HG03135 (cell line): Measurements from ENCODE around the gene THAP8.
A peak's percentile ranks its signal among the peaks of the same experiment; 100 is the strongest.

Experiments
- ATAC-seq: cut with Tn5 transposase; IDR thresholded peaks from one replicate; pipeline ENCODE4 v1.9.1; 2021; ENCODE audit warnings: mild to moderate bottlenecking, moderate library complexity; ENCODE audit not compliant: unreplicated experiment

THAP8 gene

GRCh38 chr19:36030264-36031148 lies 23.6 kb downstream of the THAP8 start:
- no peak for ATAC-seq

- no peak for ATAC-seq
Observed at GRCh38 chr19:36028313-36029041, 25.6 kb downstream of the THAP8 start.

- ATAC-seq: no peak
Observed at GRCh38 chr19:36027696-36028095, 26.4 kb downstream of the THAP8 start.

- no peak for ATAC-seq
Observed at GRCh38 chr19:36026091-36026876, 27.8 kb downstream of the THAP8 start.

- no peak for ATAC-seq
Observed at GRCh38 chr19:36025541-36025940, 28.5 kb downstream of the THAP8 start.

GRCh38 chr19:36023432-36023831 lies 30.7 kb downstream of the THAP8 start:
- ATAC-seq: no peak

GRCh38 chr19:36019061-36019670 lies 34.9 kb downstream of the THAP8 start:
- no peak for ATAC-seq

- peak; percentile 97 for ATAC-seq
Observed at GRCh38 chr19:36014012-36014924, 39.8 kb downstream of the THAP8 start, which contains the start of gene ALKBH6. Gene ALKBH6, minus strand, starts transcription at chr19:36014213. Its CDS starts 816 bp downstream, at chr19:36013397.

GRCh38 chr19:36013280-36014011 lies 40.6 kb downstream of the THAP8 start:
- no peak for ATAC-seq

GRCh38 chr19:36010402-36010801 lies 43.7 kb downstream of the THAP8 start:
- no peak for ATAC-seq

- no peak for ATAC-seq
Observed at GRCh38 chr19:36009633-36010379, 44.3 kb downstream of the THAP8 start.

GRCh38 chr19:36009220-36009619 lies 44.9 kb downstream of the THAP8 start:
- no peak for ATAC-seq

GRCh38 chr19:36008336-36008978 lies 45.6 kb downstream of the THAP8 start, which contains the start of gene SYNE4:
Gene SYNE4, minus strand, starts transcription at chr19:36008813. Its CDS starts 132 bp downstream, at chr19:36008681.
- ATAC-seq: no peak

GRCh38 chr19:36006955-36007354 lies 47.1 kb downstream of the THAP8 start:
- ATAC-seq: no peak

GRCh38 chr19:36003284-36003683 lies 50.8 kb downstream of the THAP8 start:
- ATAC-seq: no peak

- ATAC-seq: no peak
Observed at GRCh38 chr19:36001605-36002004, 52.5 kb downstream of the THAP8 start.

GRCh38 chr19:35996777-35997176 lies 57.3 kb downstream of the THAP8 start:
- no peak for ATAC-seq
